Stimulated activated CD4-positive, alpha-beta T cell treated with anti-CD3 and anti-CD28 coated beads, Interleukin-1b, Interleukin-23, amount 100 ng/mL, for 1 hour (primary cell): ENCODE results near the gene CEP128.

ENCODE experiments used
- DNase-seq, 2 donors: peaks; one replicate each; pipeline ENCODE4 v3.0.0-alpha.2; 2020; ENCODE audit warnings: low read depth in 2 of 2

Gene CEP128

GRCh38 chr14:80772504-80772903 lies 169.0 kb downstream of the CEP128 start:
- no peak for DNase-seq

GRCh38 chr14:80771201-80771600 lies 170.3 kb downstream of the CEP128 start:
- no peak for DNase-seq

DNA sequence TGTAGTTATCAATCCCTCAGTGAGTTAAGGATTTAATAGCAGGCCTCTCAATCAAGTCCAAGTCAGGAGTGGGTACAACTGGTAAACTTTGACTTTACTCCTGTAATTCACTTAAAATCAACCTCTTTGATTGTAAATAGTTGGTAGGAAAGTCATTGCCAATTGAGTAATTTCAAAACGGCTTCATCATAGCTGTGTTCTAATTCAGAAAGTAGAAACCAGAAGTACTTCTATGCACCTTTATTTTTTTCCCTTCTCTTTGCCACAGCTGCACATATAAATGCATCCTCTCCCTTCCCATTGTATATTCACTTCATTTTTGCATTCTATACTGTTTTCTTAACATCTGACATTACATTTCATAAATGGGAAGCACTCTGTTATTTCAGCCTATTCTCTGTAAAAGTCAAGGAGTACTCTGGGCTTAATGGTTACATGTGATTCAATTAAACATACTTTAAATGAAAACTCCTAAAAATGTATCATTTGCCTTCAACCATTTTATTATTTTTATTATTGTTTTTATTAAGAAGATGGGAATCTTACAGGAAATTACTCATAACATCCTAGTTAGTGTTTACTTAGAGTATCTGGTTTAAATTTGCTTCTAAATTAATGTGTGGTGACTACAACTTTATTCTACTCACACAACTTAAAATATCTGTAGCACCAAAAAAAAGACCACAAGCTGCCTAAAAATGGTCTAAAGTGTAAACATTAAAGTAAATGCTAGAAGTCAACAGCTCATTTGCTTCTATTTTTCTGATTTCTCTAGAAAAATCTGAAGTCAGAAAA lies 171.2 kb downstream of the CEP128 start:
- DNase-seq = no peak

- no peak for DNase-seq
These were observed 172.9 kb downstream of the CEP128 start for GRCh38 chr14:80768646-80769045.

GRCh38 chr14:80764921-80765507 lies 176.5 kb downstream of the CEP128 start:
- no peak for DNase-seq

- no peak for DNase-seq
These were observed 177.0 kb downstream of the CEP128 start for GRCh38 chr14:80764496-80764895.

DNA sequence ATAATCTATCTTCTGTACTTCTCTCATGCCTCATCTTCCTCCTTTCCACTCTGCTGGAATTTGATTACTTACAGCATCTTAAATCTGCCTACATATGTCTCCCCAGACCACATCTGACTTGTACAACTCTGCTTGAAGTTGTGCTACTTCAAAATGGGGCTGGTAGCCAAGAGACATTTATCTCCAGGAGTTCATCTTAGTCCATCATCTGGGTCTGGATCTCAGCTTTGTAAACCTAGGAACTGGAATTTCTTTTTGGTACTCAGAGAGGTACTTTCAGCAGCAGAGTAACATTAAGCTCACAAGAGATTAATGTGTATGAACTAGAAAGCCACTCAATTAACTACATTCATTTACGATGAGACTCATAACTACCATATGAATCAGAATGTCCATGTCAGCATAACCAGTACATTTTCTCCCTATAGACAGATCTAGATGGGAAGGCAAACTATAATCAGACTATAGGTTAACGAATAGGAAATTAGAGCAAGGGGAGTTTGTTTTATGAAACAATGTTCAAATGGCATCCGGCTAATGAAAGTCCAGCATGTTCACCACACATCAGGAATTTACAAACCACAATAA lies 178.8 kb downstream of the CEP128 start:
- no peak for DNase-seq

GRCh38 chr14:80754696-80755095 lies 186.8 kb downstream of the CEP128 start:
- no peak for DNase-seq

- DNase-seq = no peak
These were observed 190.3 kb downstream of the CEP128 start for GRCh38 chr14:80751285-80751684.

GRCh38 chr14:80726211-80726610 lies 215.3 kb downstream of the CEP128 start:
- no peak for DNase-seq

DNA sequence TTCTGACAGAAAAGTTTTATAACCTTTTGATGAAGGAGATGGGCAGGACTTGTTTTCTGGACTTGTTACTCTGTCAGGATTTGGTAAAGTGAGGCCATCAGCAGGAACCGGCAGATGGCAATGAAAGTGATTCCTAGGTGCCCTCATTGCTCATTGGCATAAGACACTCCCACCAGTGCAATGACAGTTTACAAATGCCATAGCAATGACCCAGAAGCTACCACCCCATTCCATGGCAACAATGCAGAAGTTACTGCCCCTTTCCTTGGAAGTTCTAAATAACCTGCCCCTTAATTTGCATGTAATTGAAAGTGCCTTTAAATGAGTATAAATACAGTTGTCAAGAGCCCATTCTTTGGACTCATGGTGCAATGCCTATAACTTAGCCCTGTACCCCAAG lies 222.6 kb downstream of the CEP128 start:
- DNase-seq = no peak

DNA sequence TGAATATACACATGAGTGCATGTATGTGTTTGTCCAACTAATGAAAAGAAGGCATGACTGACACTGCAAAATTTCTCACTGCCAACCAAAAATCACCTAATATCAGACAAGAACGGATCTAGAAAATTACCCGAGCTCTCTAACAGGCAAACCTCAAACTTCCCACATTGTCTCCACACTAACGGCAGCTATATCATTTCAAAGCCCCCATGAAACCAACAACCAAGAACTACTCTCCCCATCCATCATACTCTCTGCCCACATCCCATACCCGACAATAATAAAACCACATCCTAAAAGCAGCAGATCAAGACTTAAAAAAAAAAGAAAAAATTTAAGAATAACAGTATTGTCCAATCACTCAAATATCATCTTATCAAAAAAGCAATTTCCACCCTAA lies 227.1 kb downstream of the CEP128 start:
- DNase-seq = no peak

- no peak for DNase-seq
These were observed 228.3 kb downstream of the CEP128 start for GRCh38 chr14:80713076-80713850.

GRCh38 chr14:80705241-80705980 lies 236.1 kb downstream of the CEP128 start:
- DNase-seq = no peak

DNA sequence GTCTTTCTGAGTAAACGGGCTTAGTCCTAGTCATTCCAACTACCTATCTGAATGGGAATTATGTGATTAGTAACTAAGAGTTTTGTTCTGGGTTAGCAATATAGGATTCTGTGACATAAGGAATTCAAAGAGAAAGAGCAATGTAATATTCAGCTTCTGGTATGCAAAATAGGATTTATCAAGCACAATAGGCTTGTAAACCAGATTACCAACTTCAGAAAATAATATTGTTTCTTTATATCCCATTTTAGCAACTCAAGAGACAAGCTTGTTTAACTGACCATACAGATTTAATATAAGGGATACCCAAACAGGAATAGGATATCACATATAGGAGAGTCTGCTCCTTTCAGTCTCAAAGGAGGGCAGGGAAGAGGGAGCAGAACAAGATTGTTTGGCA lies 240.9 kb downstream of the CEP128 start:
- DNase-seq = no peak

- DNase-seq = no peak
These were observed 241.7 kb downstream of the CEP128 start for GRCh38 chr14:80699861-80700260.

DNA sequence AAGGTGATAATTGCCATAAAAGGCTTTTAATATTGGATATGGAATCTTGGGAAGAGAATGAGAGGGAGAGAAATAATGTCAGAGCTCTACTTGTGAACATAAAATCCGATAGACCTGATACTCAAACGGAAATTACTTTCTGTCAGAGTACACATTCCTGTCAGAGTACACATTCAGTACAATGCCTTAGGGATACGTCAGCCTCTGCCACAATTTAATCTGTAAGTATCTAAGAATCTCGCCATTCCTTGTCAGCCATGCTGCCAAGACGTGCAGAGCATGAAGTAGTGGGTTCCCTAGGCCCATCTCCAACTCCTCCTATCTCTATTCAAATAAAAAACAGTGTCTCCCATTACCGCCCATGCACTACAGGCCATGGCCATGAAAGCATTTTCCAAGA lies 242.6 kb downstream of the CEP128 start:
- no peak for DNase-seq

DNA sequence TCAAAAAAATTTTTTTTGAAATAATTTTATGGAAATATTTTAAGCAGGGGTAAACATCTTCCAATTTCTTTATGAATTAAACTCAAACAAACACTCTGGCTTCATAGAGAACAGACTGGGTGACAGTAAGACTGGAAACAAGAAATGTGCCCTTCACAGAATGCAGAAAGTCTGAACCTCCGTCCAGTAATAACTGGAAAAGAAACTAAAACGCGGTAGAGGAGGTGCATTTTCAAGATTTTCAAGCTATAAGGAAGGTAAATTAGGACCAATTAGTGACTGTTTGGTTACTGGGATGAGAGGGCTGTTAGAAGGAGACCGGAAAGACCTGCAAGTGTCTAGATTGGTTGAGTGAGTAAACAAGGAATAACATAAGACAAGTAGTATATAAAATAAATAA lies 245.7 kb downstream of the CEP128 start:
- DNase-seq = no peak

- DNase-seq = no peak
These were observed 248.6 kb downstream of the CEP128 start for GRCh38 chr14:80692903-80693302.

DNA sequence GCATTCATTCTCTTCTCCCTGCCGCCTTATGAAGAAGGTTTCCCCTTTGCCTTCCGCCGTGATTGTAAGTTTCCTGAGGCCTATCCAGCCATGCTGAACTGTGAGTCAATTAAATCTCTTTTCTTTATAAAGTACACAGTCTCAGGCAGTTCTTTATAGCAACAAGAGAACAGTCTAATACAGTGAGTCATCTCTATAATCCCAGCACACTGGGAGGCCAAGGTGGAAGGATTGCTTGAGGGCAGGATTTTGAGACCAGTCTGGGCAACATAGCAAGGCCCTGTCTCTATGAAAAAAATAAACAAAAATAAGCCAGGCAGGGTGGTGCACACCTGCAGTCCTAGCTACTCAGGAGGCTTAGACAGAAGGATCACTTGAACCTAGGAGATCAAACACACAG lies 259.9 kb downstream of the CEP128 start:
- DNase-seq = no peak

DNA sequence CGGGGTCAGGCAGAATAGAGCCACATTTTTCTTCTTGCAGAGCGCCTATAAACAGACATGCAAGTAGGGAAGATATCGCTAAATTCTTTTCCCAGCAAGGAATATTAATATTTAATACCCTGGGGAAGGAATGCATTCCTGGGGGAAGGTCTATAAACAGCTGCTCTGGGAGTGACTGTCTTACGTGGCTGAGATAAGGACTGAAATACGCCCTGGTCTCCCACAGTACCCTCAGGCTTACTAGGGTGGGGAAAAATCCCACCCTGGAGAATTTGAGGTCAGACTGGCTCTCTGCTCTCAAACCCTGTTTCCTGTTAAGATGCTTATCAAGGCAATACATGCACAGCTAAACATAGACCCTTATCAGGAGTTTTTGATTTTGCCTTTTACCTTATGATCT lies 262.3 kb downstream of the CEP128 start:
- DNase-seq = no peak

DNA sequence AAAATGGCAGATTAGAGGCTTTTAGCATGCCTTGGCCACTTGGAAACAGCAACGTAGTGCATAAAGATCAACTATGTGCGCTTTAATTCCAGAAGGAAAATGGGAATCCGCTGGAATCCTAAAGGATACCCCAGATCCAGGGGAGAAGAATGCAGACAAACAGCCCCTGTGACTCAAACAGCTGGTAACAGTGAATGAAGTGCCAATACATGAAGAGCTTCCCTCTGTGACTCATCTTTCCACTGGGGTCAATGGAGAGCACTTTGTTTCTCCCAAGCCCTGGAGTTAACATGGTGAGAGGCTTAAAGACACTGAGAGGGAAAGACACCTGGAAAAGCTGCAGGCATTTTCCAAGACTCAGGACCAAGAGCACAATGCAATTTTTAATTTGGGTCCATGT lies 263.1 kb downstream of the CEP128 start:
- no peak for DNase-seq
